ENCODE data around the gene YARS2. TPM values are rescaled to one million over a fixed set of nuclear protein-coding genes. Genes with fewer than 3 reads are reported as not detected.

Gene YARS2
- 44.3 TPM for polyA plus RNA-seq (2013, experiment 1 of 2)
- polyA plus RNA-seq (2013, experiment 2 of 2) = 48.6 TPM

DNA sequence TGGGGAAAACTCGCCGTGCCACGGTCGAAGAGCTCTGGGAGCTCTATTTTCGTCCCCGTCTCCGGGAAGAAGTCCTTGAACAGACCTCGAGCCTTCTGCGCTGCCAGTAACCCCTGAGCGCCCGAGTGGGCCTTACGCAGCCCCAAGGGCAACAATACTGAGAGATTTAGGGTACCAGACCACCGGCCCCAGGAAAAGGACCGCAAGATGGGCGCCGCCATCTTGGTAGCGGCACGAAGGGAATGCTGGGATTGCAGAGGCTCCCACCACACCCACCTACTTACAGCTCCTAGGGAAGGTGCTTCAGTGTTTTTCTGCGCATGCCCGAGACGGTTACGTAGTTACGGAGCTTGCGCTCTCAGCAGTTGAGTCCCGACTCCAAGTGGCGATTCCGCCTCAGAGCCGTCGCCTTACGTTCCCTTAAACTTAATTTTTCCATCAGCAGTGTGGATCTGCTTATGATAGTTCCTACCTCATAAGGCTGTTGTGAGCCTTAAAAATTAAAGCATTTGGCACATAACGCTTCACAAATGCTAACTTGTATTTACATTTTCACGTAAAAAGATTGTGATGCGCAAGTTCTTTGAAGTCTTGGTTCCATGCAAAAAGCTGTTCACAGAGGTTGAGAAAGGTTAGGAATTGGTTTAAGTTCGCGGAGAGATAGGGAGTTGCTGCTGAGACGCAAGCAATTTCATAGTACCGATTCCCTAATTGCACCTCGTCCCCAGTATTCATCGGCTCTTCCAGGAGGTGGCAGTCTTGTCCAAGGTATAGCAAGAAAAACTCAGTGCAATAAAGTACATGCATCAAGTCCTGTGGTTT lies at the start of gene YARS2:
TSS of gene YARS2 (minus strand) at position 244 of the 822 bp plus-strand sequence. CDS start at position 221, 23 bp downstream.
- peak within 1 kb of the TSS; percentile 91 for H3K4me3 ChIP-seq (ENCODE audit: extremely low read depth, insufficient read depth, low read length, poor library complexity, severe bottlenecking)
- peaks cover 29% of the 10 kb centered on the region for H3K36me3 ChIP-seq (ENCODE audit: control insufficient read depth, insufficient read depth, low read length)
- H3K4me1 ChIP-seq (ENCODE audit: control insufficient read depth, insufficient read depth, low read length, poor library complexity, severe bottlenecking) = peaks cover 19% of the 10 kb centered on the region
- no peaks in the 10 kb centered on the region for H3K9me3 ChIP-seq (ENCODE audit: control insufficient read depth, low read length)
- 1% methylated on average over 29 of the region's 39 CpGs for WGBS, 2 experiments (ENCODE audit: insufficient coverage in 2 of 2)
- peak within 1 kb of the TSS; percentile 94 for H3K27ac ChIP-seq (ENCODE audit: low read depth, low read length, severe bottlenecking)

DNA sequence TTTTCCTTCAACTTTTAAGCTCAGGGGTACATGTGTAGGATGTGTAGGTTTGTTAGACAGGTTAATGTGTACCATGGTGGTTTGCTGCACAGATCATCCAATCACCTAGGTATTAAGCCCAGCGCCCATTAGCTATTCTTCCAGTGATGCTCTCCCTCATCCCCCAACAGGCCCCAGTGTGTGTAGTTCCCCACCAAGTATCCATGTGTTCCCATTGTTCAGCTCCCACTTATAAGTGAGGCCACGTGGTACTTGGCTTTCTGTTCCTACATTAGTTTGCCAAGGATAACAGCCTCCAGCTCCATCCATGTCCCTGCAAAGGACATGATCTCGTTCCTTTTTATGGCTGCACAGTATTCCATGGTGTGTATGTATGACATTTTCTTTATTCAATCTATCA lies 48.6 kb upstream of the YARS2 start:
- Histone ChIP-seq H3K4me1 (ENCODE audit: control insufficient read depth, insufficient read depth, low read length, poor library complexity, severe bottlenecking) (no peaks in the 10 kb centered on the region), H3K4me3 (ENCODE audit: extremely low read depth, insufficient read depth, low read length, poor library complexity, severe bottlenecking) (no peak overlapping the region), H3K27ac (ENCODE audit: low read depth, low read length, severe bottlenecking) (no peak overlapping the region), H3K9me3 (ENCODE audit: control insufficient read depth, low read length) (peaks cover 21% of the 10 kb centered on the region), H3K36me3 (ENCODE audit: control insufficient read depth, insufficient read depth, low read length) (peaks cover 55% of the 10 kb centered on the region)
- WGBS, 2 experiments (ENCODE audit: insufficient coverage in 2 of 2) = 81 to 92% methylated on average over 2 to 3 of the region's 3 CpGs

DNA sequence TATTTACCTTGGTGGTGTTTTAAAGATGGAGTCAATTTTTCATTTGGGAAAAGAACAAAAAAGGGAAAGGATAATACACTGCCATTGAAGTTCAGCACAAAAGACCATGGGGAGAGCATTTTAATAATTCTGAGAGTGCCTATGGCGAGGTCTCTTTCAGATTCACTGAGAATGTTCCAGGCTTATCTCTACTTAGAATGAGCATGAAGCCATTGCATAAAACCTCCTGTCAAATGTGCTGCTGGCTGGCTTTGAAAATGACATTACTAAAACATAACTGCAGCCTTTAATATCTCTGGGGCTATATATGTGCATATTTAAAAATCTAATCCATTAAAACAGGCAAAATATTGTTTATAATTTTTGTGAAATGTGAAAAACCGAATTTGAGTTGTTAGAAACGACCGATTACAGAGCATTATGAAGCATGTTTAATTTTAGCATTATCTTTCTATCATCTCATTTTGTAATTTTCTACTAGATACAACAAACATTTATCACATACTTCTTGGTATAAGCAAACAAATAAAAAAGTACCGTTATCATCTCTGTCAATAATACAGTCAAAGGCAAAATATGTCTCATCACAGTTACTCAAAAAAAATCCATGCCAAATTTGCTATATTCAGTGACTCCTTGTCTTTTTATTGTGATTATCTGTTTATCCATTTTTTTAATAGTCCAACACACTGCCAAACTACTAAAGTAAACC lies 45.7 kb upstream of the YARS2 start:
- 89 to 100% methylated on average over 1 of the region's 5 CpGs for WGBS, 2 experiments (ENCODE audit: insufficient coverage in 2 of 2)
- H3K4me3 ChIP-seq (ENCODE audit: extremely low read depth, insufficient read depth, low read length, poor library complexity, severe bottlenecking) = no peak overlapping the region
- H3K36me3 ChIP-seq (ENCODE audit: control insufficient read depth, insufficient read depth, low read length) = peaks cover 35% of the 10 kb centered on the region
- no peaks in the 10 kb centered on the region for H3K4me1 ChIP-seq (ENCODE audit: control insufficient read depth, insufficient read depth, low read length, poor library complexity, severe bottlenecking)
- peaks cover 6% of the 10 kb centered on the region for H3K9me3 ChIP-seq (ENCODE audit: control insufficient read depth, low read length)
- no peak overlapping the region for H3K27ac ChIP-seq (ENCODE audit: low read depth, low read length, severe bottlenecking)

DNA sequence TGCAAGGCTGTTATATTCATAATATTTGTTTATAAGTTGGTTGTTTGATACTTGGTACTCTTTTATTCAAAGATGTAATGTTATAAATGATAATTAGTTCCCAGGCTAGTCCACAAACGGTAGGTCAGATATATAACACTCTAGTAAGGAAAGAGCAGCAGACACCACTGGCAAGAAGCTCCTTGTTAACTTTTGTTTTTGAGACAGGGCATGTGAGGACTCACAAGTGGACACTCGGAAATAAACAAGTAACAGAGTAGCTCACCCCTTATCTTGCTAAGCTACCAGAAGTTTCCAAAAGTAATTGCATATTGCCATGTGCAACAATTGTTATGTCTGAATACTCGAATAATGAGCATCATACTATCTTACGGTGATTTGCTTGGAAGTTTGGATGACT lies 38.6 kb upstream of the YARS2 start:
- no peaks in the 10 kb centered on the region for H3K9me3 ChIP-seq (ENCODE audit: control insufficient read depth, low read length)
- H3K4me3 ChIP-seq (ENCODE audit: extremely low read depth, insufficient read depth, low read length, poor library complexity, severe bottlenecking) = no peak overlapping the region
- H3K36me3 ChIP-seq (ENCODE audit: control insufficient read depth, insufficient read depth, low read length) = peaks cover 40% of the 10 kb centered on the region
- 100% methylated on average over 2 of the region's 4 CpGs for WGBS, 2 experiments (ENCODE audit: insufficient coverage in 2 of 2)
- H3K4me1 ChIP-seq (ENCODE audit: control insufficient read depth, insufficient read depth, low read length, poor library complexity, severe bottlenecking) = peaks cover 2% of the 10 kb centered on the region
- no peak overlapping the region for H3K27ac ChIP-seq (ENCODE audit: low read depth, low read length, severe bottlenecking)

DNA sequence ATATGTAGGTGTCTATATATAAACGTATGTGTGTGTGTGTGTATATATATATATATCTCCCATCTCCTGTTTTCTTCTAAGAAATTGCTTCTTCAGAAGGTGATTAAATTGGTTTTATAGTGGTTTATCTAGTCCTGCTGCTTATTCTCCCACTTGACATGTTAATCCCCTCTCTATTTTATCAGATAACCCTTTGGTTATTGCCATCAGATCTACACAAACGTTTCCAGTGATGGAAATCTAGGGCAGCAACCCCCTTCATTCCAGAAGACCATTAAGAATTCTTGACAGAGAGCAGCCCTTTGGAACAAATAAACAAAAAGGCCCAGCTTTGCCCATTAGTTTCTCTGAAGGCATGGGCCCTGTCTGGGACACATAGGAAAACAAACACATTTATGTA lies 34.2 kb upstream of the YARS2 start:
- Histone ChIP-seq H3K9me3 (ENCODE audit: control insufficient read depth, low read length) (no peaks in the 10 kb centered on the region), H3K27ac (ENCODE audit: low read depth, low read length, severe bottlenecking) (peak overlapping the region; percentile 62), H3K4me1 (ENCODE audit: control insufficient read depth, insufficient read depth, low read length, poor library complexity, severe bottlenecking) (peaks cover 2% of the 10 kb centered on the region), H3K4me3 (ENCODE audit: extremely low read depth, insufficient read depth, low read length, poor library complexity, severe bottlenecking) (no peak overlapping the region), H3K36me3 (ENCODE audit: control insufficient read depth, insufficient read depth, low read length) (peaks cover 25% of the 10 kb centered on the region)
- 60% methylated on average over 1 of the region's 2 CpGs; no CpG with 5 or more reads in 1 of the 2 experiments for WGBS, 2 experiments (ENCODE audit: insufficient coverage in 2 of 2)

DNA sequence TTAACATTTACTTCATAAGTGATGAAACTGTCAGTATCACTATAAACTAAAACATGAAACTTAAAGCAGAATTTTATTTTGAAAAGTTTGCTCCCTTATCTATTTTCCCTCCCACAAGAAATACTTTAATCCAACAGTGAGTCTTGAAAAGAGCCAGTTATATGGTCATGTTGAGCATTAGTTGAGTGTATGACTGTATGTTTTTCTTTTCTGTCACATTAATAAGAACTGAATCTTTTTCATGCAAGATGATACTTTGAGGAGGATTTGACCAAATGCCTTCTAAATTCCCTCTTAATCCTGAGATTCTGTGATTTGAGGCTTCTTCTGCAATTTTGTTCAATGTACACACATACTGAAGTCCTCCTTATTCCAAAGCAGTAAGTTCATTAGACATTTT lies 33.7 kb upstream of the YARS2 start:
- Histone ChIP-seq H3K36me3 (ENCODE audit: control insufficient read depth, insufficient read depth, low read length) (peaks cover 25% of the 10 kb centered on the region), H3K9me3 (ENCODE audit: control insufficient read depth, low read length) (no peaks in the 10 kb centered on the region), H3K27ac (ENCODE audit: low read depth, low read length, severe bottlenecking) (peak overlapping the region; percentile 1)

DNA sequence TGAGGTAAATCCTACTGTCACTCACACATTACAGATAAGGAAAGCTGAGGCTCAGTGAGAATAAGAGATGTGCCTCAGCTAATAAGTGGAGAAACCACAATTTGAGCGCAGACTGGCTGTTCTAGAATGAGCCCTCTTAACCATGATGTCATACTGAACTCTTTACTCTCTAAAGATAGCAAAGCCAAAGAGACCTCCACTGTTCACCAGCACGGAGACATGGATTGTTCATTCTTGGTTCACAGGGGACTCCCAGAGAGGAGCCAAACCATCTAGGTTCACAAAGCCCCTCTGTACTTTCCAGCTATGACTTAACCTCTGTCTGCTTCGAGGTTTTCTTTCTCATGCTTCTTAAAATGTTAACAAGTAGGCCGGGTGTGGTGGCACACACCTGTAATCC lies 32.7 kb upstream of the YARS2 start:
- H3K4me1 ChIP-seq (ENCODE audit: control insufficient read depth, insufficient read depth, low read length, poor library complexity, severe bottlenecking) = peaks cover 2% of the 10 kb centered on the region
- H3K4me3 ChIP-seq (ENCODE audit: extremely low read depth, insufficient read depth, low read length, poor library complexity, severe bottlenecking) = no peak overlapping the region
- 93 to 100% methylated on average over 2 to 3 of the region's 4 CpGs for WGBS, 2 experiments (ENCODE audit: insufficient coverage in 2 of 2)
- H3K36me3 ChIP-seq (ENCODE audit: control insufficient read depth, insufficient read depth, low read length) = peaks cover 15% of the 10 kb centered on the region
- no peaks in the 10 kb centered on the region for H3K9me3 ChIP-seq (ENCODE audit: control insufficient read depth, low read length)
- no peak overlapping the region for H3K27ac ChIP-seq (ENCODE audit: low read depth, low read length, severe bottlenecking)

More for the DNA sequence above, 33.7 kb upstream of the YARS2 start:
- H3K4me3 ChIP-seq (ENCODE audit: extremely low read depth, insufficient read depth, low read length, poor library complexity, severe bottlenecking) = no peak overlapping the region
- H3K4me1 ChIP-seq (ENCODE audit: control insufficient read depth, insufficient read depth, low read length, poor library complexity, severe bottlenecking) = peaks cover 2% of the 10 kb centered on the region

DNA sequence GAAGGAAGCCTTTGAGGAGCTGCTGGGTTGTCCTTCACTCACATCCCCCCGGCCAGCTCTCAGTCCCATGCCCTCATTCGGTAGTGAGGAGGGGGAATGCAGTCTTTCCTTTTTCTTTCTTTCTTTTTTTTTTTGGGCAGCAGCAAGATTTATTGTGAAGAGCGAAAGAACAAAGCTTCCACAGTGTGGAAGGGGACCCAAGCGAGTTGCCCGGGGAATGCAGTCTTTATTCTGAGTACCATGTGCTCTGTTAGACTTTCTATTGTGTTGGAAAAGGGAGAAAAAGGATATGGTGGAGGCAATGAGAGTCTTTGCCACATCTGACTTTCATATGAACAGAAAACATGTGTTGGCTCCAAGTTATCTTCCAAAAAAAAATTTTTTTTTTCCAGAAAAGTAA lies 29.9 kb upstream of the YARS2 start:
- H3K9me3 ChIP-seq (ENCODE audit: control insufficient read depth, low read length) = no peaks in the 10 kb centered on the region
- H3K27ac ChIP-seq (ENCODE audit: low read depth, low read length, severe bottlenecking) = no peak overlapping the region
- no peak overlapping the region for H3K4me3 ChIP-seq (ENCODE audit: extremely low read depth, insufficient read depth, low read length, poor library complexity, severe bottlenecking)
- 76 to 82% methylated on average over 3 of the region's 5 CpGs for WGBS, 2 experiments (ENCODE audit: insufficient coverage in 2 of 2)
- no peaks in the 10 kb centered on the region for H3K4me1 ChIP-seq (ENCODE audit: control insufficient read depth, insufficient read depth, low read length, poor library complexity, severe bottlenecking)
- H3K36me3 ChIP-seq (ENCODE audit: control insufficient read depth, insufficient read depth, low read length) = no peaks in the 10 kb centered on the region

DNA sequence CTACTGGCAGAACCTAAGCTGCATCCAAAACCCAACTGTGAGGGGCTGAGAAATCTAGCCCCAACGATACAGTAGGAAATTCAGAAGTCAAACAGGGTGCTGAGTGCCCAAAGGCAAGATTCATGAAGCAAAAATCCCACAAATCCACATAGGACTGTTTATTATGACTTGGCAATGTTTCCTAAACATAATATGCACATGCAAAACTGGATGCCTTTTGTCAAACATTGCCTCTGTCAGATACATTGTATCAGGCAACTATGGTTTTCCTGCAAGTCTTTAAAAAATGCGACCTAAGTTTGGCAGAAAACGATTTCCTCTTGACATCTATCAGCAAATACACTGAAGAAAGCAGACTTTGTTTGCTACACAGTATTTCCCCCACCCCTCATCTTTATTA lies 27.3 kb upstream of the YARS2 start:
- Histone ChIP-seq H3K27ac (ENCODE audit: low read depth, low read length, severe bottlenecking) (no peak overlapping the region), H3K36me3 (ENCODE audit: control insufficient read depth, insufficient read depth, low read length) (no peaks in the 10 kb centered on the region), H3K4me1 (ENCODE audit: control insufficient read depth, insufficient read depth, low read length, poor library complexity, severe bottlenecking) (no peaks in the 10 kb centered on the region), H3K9me3 (ENCODE audit: control insufficient read depth, low read length) (no peaks in the 10 kb centered on the region), H3K4me3 (ENCODE audit: extremely low read depth, insufficient read depth, low read length, poor library complexity, severe bottlenecking) (no peak overlapping the region)
- WGBS, 2 experiments (ENCODE audit: insufficient coverage in 2 of 2) = 83% methylated on average over 3 of the region's 3 CpGs; no CpG with 5 or more reads in 1 of the 2 experiments

DNA sequence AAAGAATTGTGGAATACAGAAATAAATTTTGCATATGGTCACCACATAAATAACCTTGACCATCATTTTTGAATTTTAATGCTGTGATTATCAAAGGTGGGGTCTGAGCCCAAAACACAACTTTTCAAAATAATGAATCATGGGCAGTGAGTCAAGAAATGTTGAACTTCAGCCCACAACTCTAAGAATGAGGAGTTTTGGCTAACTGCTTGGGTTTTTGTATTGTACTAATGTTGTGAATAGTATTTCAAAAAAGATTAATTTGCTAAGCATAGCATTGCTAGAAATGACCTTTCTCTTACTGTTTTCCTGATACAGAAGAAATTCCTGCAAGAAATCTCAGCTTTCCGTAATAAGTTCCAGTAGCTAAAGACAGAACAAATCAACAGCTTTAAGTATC lies 24.4 kb upstream of the YARS2 start:
- 100% methylated on average over 1 of the region's 1 CpG for WGBS, 2 experiments (ENCODE audit: insufficient coverage in 2 of 2)
- H3K4me1 ChIP-seq (ENCODE audit: control insufficient read depth, insufficient read depth, low read length, poor library complexity, severe bottlenecking) = no peaks in the 10 kb centered on the region
- no peaks in the 10 kb centered on the region for H3K9me3 ChIP-seq (ENCODE audit: control insufficient read depth, low read length)
- no peak overlapping the region for H3K4me3 ChIP-seq (ENCODE audit: extremely low read depth, insufficient read depth, low read length, poor library complexity, severe bottlenecking)
- no peaks in the 10 kb centered on the region for H3K36me3 ChIP-seq (ENCODE audit: control insufficient read depth, insufficient read depth, low read length)
- no peak overlapping the region for H3K27ac ChIP-seq (ENCODE audit: low read depth, low read length, severe bottlenecking)
